Activated naive CD4-positive, alpha-beta T cell treated with anti-CD3 and anti-CD28 coated beads, Interleukin-2, amount 50 U/mL, for 16 hours (primary cell): ENCODE measurements around the gene PHC2.
A peak's percentile ranks its signal among the peaks of the same experiment; 100 is the strongest.

ENCODE experiments used
- DNase-seq: peaks from one replicate; pipeline ENCODE4 v3.0.0-alpha.2; 2020

Gene PHC2

DNA sequence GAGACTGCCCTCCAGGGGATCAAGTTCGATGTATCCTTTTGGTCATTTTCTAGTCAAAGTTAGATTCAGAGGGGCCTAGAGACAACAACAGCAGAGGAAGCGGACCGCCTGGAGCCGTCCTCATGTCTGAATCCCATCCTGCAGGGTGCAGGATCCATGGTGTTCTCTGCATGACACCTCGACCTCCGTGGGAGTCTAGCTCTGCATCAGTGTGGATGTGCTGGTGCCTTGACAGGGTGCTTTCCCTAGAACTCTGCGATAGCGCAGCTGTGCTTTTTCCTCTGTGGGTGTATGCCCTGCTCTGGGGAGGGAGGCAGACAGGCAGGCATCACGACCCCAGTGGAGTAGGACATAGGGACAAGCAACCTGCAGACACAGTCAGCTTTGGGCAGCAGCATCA, 61.8 kb downstream of the PHC2 start:
- no peak for DNase-seq

DNA sequence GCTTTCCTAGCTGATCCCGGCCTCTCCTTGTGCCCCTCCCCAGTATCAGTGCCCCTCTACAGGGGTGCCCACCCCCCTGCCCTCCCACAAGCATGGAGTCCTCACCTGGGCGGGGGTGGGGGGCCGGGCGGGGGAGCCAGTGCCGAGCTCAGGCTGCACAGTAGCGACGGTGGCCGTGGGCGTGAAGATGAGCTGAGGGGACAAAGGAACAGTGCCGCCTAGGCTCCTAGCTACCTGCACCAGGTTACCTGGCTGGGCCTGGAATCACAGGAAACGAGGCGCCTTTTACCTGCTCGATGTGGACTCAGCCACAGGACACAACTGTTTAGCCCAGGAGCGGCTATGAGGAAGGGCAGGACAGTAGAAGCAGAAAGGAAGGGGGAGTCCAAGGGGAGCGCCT, 62.5 kb downstream of the PHC2 start:
- DNase-seq, result no peak

DNA sequence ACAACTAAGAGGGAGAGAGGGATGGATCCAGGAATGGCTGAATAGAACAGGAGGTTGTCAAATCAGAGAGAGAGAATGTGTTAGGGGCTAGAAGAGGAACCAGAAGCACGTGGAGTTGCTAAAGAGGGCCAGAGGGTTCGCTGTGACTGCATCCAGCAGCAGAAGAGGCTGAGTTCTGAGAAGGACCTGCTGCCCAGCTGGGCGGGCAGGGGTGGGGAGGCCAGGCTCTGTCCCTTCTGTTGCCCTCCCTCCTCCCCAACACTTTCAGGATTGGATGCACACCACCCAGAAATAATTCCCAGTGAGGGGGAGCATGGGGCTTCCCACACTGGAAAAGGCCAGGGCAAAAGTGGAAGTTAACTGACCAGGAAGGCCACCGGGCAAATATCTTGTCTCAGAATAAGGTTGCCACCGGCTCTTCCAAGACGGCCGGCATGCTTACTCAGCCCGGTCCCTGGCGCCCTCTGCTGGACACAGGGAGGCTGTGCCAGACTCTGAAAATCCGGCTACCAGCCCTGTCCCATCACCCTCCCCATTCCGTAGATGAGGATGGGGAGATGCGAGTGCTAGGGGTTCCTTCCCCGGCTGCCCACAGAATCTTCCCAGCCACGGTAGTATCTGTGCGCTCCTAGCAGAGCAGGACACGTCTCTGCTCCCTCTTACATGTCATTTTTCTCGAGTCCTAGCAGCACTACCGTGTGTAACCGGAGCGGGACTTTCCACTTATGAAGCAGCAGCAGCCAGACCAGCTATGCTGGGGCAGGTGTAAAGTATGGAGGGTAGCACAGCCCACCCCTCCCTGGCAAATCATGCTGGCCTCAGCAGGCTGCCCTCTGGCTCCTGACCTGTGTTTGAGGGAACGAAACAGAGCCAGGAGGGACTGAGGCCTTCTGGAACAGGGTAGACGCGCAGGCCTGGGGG, 63.1 kb downstream of the PHC2 start:
- DNase-seq, result peak; percentile 85

DNA sequence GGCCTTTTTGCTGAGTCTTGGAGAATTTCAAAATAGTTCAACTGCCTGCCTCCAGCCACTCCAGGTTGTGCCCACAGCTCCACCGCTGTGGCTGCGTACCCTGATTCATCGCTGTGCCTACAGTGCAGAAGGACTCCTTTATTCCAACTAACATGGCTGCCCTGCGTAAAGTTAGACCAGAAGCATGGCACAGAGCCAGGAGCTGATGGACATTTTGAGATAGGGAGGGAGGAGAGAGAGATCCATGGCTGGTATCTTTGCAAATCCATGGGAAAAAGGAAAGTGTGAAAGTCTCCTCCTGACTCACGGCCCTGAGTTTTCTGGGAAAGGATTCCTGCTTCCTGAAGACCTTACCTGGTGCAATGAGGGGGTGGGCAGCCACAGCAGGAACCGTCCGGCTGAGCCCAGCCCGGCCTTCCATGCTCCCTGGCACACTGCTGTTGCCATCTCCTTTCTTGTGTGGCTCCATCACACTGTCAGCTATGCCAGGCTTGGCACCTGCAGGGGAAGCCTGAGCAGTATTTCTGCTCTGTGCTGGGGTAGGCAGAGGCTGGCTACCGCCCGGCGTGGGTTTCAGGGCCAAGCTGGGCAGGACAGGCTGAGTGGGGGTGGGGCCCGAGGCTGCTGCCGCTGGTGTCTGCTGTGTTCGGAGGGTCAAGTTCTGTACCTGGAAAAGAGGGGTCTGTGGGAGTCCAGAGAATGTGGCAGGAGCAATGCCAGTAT, 64.0 kb downstream of the PHC2 start:
- DNase-seq, result no peak

DNA sequence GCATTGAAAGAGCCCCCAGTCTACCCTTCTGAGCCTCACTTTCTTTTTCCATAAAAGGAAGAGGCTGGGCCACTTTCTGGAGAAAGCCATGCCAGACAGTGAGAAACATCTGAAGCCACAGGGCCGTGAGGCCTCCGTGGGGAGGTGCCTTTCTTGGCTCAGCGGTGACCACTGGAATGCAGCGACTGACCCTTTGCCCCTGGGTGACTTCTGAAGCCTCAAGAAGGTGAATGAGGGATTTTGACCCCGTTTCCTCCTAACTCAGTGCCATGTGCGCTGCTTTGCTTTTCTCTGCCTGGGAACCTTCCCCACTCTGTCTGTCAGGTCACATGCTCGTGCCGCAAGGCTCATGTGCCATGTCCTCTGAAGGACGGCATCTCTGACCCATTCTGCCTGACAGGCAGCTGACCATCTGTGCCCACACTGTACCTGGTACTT, 65.3 kb downstream of the PHC2 start:
- DNase-seq, result no peak

DNA sequence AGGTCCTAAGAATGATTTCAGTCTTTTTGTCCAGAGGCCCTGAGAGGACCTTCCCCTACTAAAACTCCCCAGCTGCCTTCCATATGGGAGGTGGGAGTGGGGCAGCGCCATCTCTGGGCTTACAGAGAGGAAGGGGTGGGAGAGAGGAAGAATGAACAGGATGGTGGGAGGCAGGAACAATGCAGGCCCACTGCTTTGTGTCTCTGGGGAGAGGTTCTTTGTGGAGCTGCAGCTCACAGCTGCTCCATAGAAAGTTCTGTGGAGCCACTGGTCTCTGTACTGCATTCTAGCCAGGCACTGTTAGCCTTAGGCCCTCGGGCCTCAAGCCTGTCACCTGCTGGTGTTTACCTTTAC, 66.4 kb downstream of the PHC2 start:
- no peak for DNase-seq

DNA sequence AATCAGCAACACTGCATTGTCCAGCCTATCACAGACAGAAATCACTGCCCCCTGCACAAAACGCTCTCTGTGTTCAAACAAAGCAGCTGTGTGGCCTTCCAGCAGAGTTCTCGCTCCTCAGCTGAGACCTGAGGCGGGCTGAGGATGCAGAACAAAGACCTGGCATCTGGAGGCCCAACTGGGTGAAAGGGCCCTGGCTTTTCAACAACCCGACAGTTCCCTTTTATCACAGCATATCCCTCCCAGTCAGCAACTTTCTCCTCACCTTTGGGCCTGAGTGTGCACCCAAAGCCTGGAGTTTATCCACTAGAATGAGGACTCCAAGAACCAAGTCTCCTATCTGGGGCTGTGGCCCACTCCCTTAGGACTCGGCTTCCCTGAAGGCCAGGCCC, 67.4 kb downstream of the PHC2 start:
- DNase-seq, result no peak

DNA sequence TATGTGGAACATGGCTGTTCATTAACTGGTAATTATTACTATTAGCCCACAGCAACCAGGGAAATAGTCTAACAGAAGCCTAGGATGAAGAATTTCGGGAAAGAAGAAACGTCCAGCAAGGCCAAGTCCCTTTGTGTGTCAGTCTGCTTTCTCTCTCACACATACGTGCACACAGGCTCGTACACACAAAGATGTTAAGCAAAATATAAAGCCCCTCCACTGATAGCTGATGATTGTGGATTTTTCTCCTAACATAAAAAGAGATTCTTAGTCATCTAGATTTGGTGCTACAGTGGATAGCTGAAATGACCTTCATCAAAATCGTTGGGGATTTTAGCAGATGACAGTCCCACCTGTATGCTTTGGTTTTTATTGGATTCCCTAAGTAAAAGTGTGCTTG, 67.9 kb downstream of the PHC2 start:
- DNase-seq, result no peak

DNA sequence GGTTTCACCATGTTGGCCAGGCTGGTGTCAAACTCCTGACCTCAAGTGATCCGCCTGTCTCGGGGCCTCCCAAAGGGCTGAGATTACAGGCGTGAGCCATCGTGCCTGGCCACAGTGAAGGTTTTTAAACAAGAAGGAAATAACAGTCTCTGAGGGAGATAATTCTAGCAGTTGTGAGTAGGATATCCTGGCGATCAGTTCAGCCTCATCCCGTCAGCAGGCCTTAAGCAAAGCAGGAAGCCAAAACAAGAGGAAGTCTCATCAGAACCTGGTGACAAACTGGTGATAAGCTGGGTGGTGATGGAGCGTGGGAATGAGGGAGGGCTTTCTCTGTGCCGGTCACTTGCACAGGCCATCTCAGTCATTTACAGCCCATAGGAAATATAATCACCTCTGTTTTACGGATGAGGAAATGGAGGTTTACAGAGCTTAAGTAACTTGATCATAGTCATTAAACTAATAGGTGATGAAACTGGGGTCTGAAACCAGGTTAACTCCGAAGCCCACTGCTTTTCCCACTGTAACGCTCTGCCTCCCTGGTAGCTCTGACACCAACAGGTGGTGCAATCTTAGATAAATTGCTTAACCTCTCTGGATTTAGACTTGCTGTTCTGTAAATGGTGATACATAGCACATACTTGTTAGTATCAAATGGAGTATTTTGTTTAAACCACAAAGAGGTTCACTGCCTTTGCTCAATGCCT, 69.2 kb downstream of the PHC2 start:
- no peak for DNase-seq

DNA sequence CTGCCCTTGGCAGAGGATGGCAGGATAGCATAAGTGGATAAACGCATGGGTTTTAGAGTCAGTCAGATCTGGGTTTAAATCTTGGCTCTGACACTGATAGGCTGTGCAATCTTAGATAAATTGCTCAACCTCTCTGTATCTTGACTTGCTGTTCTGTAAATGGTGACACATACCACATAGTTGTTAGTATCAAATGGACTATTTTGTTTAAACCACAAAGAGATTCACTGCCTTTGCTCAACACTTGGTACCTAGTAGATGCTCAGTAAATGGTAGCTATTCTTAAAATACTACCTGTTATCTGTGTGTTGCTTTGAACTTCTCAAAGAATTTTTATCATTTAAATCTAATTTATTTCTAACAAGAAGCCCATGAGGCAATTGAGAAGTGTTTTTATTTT, 70.5 kb downstream of the PHC2 start:
- DNase-seq, result no peak

DNA sequence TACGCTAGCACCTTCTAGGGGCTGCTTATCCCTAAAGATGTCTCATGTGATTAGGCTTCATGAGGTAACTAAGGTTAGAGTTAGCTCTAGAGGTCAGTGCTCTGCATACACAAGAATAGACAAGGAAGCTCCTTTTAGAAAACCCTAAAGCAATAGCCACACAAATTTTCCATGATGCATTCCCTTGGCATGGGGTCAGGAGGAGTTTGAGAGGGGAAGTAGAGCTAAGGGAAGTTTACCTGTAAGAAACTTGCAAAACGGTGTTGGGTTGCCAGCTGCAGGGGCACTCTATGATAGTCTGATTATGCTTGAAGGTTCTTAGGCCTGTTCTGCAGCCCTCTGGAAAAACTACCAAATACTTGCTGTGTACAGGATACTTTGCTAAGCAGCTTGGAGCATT, 71.0 kb downstream of the PHC2 start:
- DNase-seq, result no peak

DNA sequence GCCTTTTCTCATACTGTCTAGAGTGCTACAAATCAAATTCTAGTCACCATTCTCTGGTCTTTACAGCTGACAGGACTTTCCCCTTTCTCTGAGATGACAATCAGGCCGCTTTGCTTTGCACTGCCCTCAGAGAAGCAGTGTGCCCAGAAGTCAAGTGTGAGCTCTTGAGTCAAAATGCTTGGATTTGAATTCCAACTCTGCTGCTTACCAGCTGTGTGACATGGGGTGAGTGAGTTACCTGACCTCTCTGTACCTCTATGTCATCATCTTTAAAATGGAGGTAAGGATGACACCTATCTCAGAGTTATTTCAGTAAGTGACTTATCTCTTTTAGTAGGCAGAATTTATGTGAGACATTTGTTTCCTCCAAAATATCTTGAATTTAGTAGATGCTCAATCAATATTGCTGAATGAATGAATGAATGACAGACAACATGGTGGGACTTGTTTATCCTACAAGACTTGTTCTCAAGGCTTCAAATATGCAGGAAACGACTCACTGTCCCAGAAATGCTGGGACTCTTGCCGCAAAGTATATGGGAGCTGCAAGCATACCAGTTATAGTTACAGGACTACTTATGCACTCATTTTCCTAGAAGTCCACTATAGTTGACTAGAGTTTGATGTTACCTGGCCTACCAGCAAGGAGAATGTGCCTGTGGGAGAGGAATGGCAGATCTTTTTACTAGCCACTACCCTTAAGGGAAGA, 71.9 kb downstream of the PHC2 start:
- DNase-seq, result no peak

DNA sequence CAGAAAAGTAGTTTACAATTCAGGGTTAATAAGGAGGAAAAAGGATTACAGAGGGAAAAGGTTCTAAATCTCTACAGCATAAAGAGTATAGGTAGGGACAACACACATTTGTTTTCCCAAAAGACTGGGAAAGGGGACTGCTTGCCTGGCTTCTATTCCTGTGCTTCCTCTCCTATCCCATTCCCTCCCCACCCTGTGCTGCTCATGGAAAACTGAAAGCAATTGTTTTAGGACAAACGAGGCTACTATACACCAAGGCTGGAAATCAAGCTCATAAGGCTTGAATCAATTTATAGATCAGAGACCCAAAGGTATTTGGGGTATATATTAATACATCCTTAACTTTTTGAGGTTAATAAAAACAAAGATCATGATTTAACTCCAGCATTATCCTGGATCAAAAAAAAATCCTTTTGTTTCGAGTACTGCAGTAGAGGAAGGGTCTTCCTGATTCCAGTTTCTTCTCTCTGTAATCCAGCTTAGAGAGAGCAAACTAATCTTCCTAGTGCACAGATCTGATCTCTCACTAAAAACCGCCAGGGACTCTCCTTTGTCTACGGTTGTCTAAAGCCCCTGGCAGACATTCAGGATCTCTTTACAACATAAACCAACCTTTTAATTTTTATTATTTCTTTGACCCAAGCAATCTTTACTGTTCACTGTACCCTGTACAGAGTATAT, 72.6 kb downstream of the PHC2 start:
- no peak for DNase-seq

DNA sequence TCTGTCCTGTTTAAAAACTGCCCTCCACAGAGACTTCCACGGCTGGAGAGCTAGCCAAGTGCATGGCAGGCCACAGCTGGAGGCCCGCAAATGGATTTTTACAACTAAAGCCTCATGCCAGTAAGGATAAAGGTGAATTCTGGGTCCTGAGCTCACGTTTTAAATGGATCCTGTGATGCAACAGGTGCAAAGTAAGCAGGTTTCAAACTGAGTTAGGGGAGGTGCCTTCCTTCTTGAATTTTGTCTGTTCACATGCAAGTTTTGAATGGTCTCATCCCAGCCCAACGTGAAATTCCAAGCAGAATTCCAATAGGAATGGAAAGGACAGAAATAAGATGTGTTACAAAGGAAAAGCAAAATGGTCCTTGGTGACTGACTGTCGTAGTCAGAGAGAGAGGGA, 73.8 kb downstream of the PHC2 start:
- DNase-seq, result no peak

DNA sequence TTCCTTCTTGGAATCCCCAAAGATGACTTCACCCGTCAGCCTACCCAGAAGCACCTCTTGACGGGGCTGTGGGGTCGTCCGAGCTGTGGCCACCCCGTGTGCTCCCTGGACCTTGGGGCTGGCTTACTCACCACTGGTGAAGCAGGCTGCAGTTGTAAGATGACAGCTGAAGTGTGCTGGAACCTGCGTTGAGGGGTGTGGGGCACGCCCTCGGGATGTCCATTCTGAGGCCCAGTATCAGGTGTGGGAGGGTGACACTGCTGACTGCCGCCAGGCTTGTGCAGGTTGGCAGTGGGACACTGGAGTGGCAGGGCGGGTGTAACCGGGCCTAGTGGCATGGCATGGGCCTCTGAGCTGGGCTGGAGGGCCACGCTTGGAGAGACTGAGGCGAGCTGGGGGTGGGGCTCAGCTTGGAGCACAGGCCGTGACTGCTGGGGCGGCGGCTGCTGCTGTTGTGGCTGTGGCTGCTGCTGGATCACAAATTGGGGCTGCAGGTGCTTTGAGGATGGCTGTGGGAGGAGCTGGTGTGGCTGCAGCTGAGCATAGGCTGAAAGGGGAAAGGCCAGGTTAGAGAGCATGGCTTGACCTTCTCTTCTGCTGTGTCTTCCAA, 76.1 kb downstream of the PHC2 start:
- no peak for DNase-seq

DNA sequence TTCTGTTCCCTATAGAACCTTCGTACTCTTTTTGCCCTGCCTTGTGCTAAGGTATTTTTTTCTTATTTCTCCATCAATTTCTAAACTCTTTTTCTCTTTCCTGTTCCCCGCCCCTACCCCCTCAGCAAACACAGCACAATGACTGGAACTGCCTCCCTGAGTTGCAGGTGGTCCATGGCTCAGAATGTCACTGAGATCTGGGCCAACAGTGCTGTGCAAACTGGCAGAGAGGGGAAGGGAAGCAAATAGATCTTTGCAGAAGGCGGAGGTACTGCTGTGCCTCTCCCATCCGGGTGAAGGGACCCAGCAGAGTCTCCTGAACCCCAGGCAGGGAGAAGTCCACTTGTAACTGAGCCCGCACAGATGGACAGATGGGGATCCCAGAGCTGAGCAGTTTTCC, 77.4 kb downstream of the PHC2 start:
- DNase-seq, result no peak

DNA sequence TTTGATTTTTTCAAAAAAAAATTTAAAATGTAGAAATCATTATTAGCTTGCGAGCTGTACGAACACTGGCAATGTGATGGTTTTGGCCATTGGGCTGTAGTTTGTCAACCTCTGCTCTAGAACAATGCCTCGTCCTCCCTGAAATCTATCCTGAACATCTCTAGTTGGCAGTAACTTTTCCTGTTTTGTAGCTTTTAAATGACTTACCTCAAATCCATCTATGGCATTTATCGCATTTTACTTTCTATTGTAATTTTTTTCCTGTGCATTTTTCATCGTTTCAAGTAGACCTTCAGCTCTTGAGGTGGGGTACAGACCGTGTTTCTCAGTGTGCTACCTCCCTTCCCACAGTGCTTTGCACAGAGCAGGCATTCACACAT, 79.6 kb downstream of the PHC2 start:
- DNase-seq, result no peak

DNA sequence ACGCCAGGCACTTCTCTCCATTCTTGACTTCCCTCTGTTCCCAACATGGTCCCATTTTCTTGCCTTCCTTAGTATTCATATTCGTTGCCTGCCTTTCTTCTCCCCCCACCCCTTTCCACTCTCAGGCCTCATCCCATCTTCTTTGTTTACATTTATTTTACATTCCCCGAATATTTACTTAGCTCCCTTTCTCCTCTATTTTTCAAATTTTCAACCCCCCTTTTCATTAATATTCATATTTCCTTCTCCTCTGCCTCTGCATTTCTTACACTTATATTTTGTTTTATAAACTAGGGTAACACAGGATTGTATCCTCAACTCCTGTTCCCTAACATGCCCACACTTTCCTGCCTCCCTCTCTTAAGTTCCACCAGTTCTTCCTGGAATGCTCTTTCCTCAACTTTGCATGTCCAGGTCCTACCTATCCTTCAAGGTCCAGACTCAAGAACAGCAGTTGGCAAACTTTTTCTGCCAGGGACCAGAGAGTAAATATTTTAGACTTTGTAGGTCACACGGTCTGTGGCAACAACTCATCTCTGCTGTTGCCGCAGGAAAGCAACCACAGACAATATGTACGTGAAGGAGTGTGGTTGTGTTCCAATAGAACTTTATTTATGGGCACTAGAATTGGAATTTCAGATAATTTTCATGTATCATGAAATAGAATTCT, 80.1 kb downstream of the PHC2 start:
- no peak for DNase-seq

DNA sequence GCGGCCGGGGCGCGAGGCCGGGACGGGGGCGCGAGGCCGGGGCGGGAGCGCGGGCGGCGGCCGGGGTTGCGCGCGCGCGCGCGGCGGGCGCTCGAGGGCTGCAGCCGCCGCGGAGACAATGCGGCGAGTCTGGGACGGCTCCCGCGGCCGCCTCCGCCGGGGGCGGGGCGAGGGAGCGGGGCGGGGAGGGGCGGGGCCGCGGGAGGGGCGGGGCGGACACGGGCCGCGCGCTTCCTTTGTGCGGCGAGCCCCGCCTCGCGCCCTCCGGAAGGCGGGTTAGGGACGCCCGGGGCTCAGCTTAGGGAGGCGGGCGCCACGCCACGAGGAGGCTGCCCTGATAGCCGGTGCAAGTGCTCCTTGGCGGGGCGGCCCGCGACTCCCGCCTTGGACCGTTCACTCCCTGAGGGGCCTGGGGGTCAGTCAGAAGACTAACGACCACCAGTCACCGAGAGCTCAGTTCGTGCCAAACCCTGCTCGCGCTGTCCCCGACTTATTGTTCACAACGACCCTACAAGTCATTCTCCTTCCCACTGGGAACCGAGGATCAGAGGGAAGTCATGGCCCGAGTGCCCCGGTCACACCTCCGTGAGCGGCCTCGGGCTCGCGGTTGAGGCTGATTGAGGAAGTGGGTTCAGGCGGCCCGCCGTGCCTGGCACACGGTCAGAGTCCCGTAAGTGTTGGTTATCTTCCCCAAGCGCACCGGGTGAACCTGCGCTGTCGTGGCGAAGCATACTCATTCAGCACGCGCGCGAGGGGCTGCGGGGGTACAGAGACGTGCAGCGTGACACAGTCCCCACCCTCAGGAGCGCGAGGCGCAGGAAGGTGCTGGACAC, 80.9 kb downstream of the PHC2 start:
- DNase-seq, result peak; percentile 81

DNA sequence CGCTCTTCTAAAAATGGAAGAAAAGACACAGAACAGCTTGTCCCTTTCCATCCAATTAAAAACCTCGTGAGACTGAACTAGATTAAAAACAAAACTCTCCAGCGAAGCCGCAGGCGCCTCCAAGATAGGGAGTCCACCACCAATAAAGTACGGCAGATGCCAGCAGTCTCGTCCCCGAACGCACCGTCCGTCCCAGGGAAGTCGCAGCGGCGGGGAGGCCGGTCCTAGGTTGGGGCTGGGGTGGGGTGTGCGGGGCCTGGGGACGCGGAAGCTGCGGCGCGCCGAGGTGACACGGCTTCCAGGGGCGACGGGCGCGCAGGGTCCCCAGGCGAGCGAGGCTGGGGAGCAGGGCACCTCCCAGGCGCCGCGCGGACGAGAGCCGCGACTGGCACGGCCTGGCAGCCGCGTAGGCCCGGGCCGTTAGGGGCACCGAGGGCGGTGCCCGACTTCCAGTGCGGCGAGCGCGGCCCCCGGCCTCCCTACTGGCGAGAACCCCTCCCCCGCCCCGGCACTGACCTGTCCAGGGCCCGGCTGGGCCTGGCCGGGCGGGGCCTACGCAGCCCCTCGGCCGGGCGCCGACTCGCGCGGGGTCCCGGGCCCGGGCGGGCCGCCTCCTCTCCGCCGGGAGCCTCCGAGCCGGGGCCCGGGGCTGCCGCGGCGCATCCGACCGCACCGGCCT, 81.7 kb downstream of the PHC2 start:
- peak; percentile 52 for DNase-seq
